Esophagus (tissue), 2 donors: ENCODE data around the gene FAM184B. TPM values are rescaled to one million over a fixed set of nuclear protein-coding genes. Genes with fewer than 3 reads are reported as not detected.

Experiments
- H3K27ac ChIP-seq, 2 donors: one replicate each; pipeline ENCODE4 v1.5.1; 2013; ENCODE audit warnings: low read depth in 2 of 2, mild to moderate bottlenecking in 2 of 2, inconsistent platforms in 1 of 2, low read length in 1 of 2, moderate library complexity in 1 of 2
- H3K27me3 ChIP-seq, 2 donors: one replicate each; pipeline ENCODE4 v1.6.1; 2013; ENCODE audit warnings: low read length in 2 of 2, control low read depth in 1 of 2, mild to moderate bottlenecking in 1 of 2; ENCODE audit not compliant: insufficient read depth in 2 of 2, control insufficient read depth in 1 of 2
- H3K36me3 ChIP-seq, 2 donors: one replicate each; pipeline ENCODE4 v1.6.1; 2013; ENCODE audit warnings: low read length in 1 of 2; ENCODE audit not compliant: control insufficient read depth in 2 of 2, insufficient read depth in 2 of 2
- H3K4me1 ChIP-seq, 2 donors: one replicate each; pipeline ENCODE4 v1.6.1; 2013; ENCODE audit warnings: low read length in 1 of 2; ENCODE audit not compliant: control insufficient read depth in 2 of 2, insufficient read depth in 2 of 2
- H3K4me3 ChIP-seq, 2 donors: one replicate each; pipeline ENCODE4 v1.5.1; 2013; ENCODE audit warnings: low read length in 2 of 2, mild to moderate bottlenecking in 2 of 2, low read depth in 1 of 2, moderate library complexity in 1 of 2
- H3K9me3 ChIP-seq, 2 donors: one replicate each; pipeline ENCODE4 v1.6.1; 2013; ENCODE audit warnings: mild to moderate bottlenecking in 2 of 2, low read depth in 1 of 2, low read length in 1 of 2, moderate library complexity in 1 of 2; ENCODE audit not compliant: control insufficient read depth in 2 of 2, insufficient read depth in 1 of 2
- WGBS, 2 donors: extraction: QIAGEN DNeasy Blood & Tissue Kit; methylation state at CpG; one replicate each; pipeline ENCODE4 v1.1.7; 2013; 5-methylcytosine and 5-hydroxymethylcytosine counted together
- polyA plus RNA-seq, 2 donors: library from polyadenylated mRNA; stranded (reverse); fragments of 200-250 nt; gene quantifications; one replicate each; pipeline ENCODE4 v1.2.3, GENCODE V29; 2013
- donor health status: healthy with polysubstance abuse.
- donor health status: Bipolar disorder and iron deficiency.

FAM184B gene
- polyA plus RNA-seq, 2 donors: 0.07 to 0.14 TPM

DNA sequence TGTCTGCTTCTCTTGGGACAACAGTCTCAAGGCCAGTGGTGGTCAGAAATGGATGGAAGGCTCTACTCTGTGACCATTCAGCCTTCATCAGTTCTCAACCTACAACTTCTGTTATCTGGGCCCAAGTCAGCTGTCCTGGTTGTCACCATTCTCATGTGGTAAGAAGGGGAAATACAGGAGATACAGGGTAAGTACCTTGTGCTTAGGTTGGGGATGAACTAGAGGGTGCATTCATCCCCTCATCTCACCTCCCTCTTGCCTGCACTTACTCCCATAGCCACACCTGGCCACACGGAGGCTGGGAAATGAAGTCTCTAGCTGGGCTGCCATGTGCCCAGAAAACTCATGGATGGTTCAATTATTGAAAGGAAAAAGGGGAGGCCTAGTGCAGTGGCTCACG, 44.9 kb downstream of the FAM184B start:
- Histone ChIP-seq H3K27ac (no peak overlapping the region), H3K4me3 (no peak overlapping the region), H3K9me3 (no peaks in the 10 kb centered on the region), H3K36me3 (no peaks in the 10 kb centered on the region), H3K4me1 (no peaks in the 10 kb centered on the region), H3K27me3 (no peaks in the 10 kb centered on the region)
- WGBS, 2 donors: 88 to 90% methylated on average over 2 of the region's 2 CpGs

- H3K4me3 ChIP-seq: no peak overlapping the region
- 80 to 81% methylated on average over 2 of the region's 2 CpGs for WGBS, 2 donors
- no peak overlapping the region for H3K27ac ChIP-seq
- H3K4me1 ChIP-seq: no peaks in the 10 kb centered on the region
- H3K27me3 ChIP-seq: no peaks in the 10 kb centered on the region
- H3K9me3 ChIP-seq: peaks cover 0 to 1% of the 10 kb centered on the region in 2 donors
- no peaks in the 10 kb centered on the region for H3K36me3 ChIP-seq
Measured at GRCh38 chr4:17726911-17727310, 54.5 kb downstream of the FAM184B start.

GRCh38 chr4:17723648-17724047, 57.8 kb downstream of the FAM184B start:
- Histone ChIP-seq H3K4me3 (no peak overlapping the region), H3K27me3 (no peaks in the 10 kb centered on the region), H3K9me3 (peaks cover 0 to 2% of the 10 kb centered on the region in 2 donors), H3K36me3 (no peaks in the 10 kb centered on the region), H3K4me1 (peaks cover 0 to 2% of the 10 kb centered on the region in 2 donors), H3K27ac (no peak overlapping the region)
- 84 to 85% methylated on average over 7 of the region's 7 CpGs for WGBS, 2 donors

DNA sequence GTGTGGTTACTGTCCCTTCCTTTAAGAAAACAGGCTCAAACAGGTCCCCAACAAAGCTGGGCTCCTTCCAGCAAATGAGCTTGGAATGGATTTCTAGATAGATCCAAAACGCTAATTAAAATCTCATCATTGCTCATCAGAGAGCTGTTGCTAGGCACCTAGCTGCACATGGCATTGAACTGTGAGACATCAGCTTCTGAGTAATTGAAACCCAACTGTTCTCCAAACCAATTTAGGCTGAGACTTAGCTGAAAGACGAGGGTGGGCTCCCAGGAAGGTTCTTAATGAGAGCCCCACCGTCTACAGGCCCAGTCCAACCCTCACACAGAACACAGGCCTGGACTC, 59.1 kb downstream of the FAM184B start:
- 52 to 53% methylated on average over 3 of the region's 3 CpGs for WGBS, 2 donors
- Histone ChIP-seq H3K27me3 (no peaks in the 10 kb centered on the region), H3K36me3 (no peaks in the 10 kb centered on the region), H3K4me1 (peaks cover 0 to 2% of the 10 kb centered on the region in 2 donors), H3K9me3 (peaks cover 0 to 2% of the 10 kb centered on the region in 2 donors), H3K27ac (no peak overlapping the region), H3K4me3 (no peak overlapping the region)

DNA sequence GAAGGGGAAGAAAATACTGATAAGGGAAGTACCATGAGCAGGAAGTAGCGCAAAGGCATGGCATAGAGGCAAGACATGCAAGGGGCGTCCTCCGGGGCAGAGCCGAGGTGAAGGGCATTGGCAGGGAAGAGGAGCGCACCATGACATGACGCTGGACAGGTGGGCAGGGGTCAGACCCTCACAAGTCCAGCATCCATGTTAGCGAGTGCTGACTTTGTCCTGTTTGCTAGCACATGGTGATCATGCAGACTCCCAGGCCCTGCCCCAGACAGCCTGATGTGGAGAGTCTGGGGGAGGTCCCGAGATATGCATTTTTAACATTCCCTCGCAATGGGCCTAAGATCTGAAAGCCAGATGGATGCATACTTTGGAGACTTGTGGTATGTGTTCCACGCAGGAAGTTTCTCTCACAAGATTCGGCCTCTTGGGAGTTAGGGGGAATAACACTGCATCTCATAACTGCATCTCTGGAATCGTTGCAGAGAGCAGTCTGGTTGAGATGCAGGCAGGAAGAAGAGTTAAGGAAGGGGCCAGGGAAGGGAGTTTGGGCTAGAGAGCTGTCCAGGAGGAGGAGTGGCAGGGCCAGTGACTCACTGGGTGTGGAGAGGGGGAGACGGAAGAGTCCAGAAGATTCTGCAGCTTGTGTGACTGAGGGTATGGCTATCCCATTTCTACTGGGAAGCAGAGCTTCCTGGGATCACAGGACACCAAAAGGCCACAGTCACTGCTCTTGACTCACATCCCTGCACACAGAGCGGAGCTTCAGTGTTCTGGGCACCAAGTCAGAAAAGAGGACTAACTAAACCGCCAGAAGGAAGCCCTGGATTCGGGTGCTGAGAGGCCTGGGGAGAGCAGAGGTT, 59.7 kb downstream of the FAM184B start:
- H3K27me3 ChIP-seq: no peaks in the 10 kb centered on the region
- H3K27ac ChIP-seq: no peak overlapping the region
- WGBS, 2 donors: 71 to 81% methylated on average over 16 of the region's 16 CpGs
- H3K4me1 ChIP-seq: peaks cover 0 to 2% of the 10 kb centered on the region in 2 donors
- H3K36me3 ChIP-seq: no peaks in the 10 kb centered on the region
- peaks cover 0 to 2% of the 10 kb centered on the region in 2 donors for H3K9me3 ChIP-seq
- H3K4me3 ChIP-seq: no peak overlapping the region

DNA sequence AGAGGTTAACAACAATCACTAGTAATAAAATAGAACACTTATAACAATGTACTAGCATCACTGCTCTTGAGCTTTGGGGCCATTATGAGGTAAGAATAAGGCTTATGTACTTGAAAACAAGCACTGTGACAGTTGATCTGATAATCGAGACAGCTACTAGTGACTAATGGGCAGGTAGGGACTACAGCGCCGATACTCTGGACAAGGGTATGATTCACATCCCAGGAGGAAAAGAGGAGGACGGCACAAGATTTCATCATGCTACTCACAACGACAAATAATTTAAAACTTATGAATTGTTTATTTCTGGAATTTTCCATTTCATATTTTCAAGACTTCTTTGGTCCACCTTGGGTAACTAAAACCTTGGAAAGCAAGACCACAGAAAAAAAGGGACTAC, 62.3 kb downstream of the FAM184B start:
- Histone ChIP-seq H3K4me3 (no peak overlapping the region), H3K36me3 (no peaks in the 10 kb centered on the region), H3K27ac (no peak overlapping the region), H3K4me1 (peaks cover 0 to 2% of the 10 kb centered on the region in 2 donors), H3K27me3 (peaks cover 0 to 2% of the 10 kb centered on the region in 2 donors), H3K9me3 (peaks cover 0 to 2% of the 10 kb centered on the region in 2 donors)
- WGBS, 2 donors: 71 to 84% methylated on average over 5 of the region's 5 CpGs

DNA sequence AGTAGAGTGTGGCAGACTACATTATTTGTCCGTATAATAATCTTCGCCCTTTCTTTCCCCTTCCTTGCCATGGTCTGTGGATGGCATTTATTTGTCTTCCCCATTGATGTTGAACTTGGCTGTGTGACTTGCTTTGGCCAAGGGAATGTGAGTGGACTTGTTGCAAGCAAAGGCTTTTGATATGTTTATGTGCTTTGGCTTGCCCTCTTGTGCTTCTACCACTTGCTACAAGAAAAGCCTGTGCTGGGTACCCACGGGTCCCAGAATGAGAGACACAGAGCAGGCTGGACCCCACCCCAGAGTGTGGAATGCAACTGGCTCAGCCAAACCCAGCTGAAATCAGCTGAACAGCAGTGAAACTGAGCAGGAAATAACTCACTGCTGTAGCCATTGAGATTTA, 63.0 kb downstream of the FAM184B start:
- no peaks in the 10 kb centered on the region for H3K36me3 ChIP-seq

GRCh38 chr4:17717301-17717700, 64.1 kb downstream of the FAM184B start:
- Histone ChIP-seq H3K36me3 (no peaks in the 10 kb centered on the region), H3K4me3 (no peak overlapping the region), H3K27me3 (peaks cover 0 to 2% of the 10 kb centered on the region in 2 donors), H3K9me3 (peaks cover 0 to 2% of the 10 kb centered on the region in 2 donors), H3K27ac (no peak overlapping the region), H3K4me1 (peaks cover 0 to 2% of the 10 kb centered on the region in 2 donors)
- WGBS, 2 donors: 59 to 69% methylated on average over 5 of the region's 5 CpGs

More for the DNA sequence above, 63.0 kb downstream of the FAM184B start:
- Histone ChIP-seq H3K4me1 (peaks cover 0 to 2% of the 10 kb centered on the region in 2 donors), H3K4me3 (no peak overlapping the region), H3K27ac (no peak overlapping the region), H3K27me3 (peaks cover 0 to 2% of the 10 kb centered on the region in 2 donors), H3K9me3 (peaks cover 0 to 2% of the 10 kb centered on the region in 2 donors)
- WGBS, 2 donors: 46 to 64% methylated on average over 3 of the region's 3 CpGs

DNA sequence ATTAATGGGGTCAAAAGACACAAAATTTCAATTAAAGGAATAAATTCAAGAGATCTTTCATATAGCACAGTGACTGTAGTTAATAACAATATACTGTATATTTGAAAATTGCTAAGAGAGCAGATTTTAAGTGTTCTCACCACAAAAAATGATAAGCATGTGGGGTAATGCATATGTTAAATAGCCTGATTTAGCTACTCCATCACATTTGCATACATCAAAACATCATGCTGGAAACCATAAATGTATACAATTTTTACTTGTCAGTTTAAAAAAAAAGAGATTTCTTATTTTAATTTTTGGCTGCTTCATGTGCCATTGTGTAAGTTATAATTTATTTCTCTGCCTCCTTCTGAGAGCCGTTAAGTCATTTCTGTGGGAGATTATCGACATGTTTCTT, 65.9 kb downstream of the FAM184B start:
- WGBS, 2 donors: 90 to 94% methylated on average over 2 of the region's 2 CpGs
- Histone ChIP-seq H3K27me3 (peaks cover 0 to 2% of the 10 kb centered on the region in 2 donors), H3K36me3 (no peaks in the 10 kb centered on the region), H3K4me3 (no peak overlapping the region), H3K27ac (no peak overlapping the region), H3K4me1 (no peaks in the 10 kb centered on the region), H3K9me3 (no peaks in the 10 kb centered on the region)

DNA sequence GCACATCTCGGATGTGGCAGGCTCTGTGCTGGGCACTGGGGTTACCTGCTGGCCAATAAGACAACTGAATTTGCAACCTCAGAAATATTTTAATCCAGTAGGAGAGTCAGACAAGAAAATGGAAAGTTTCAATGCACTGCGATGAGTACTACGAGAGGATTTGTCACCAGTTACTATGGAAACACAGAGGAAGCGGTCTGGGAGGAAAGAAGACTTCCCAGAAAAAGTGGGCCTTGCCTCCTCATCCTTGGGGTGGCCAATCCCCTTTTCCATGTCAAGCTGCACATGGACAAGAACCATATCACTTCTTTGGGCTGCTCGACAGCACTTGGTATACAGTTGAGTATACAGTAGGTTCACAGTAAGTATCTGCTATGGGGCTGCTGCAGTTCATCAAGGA, 67.6 kb downstream of the FAM184B start:
- Histone ChIP-seq H3K9me3 (no peaks in the 10 kb centered on the region), H3K4me1 (no peaks in the 10 kb centered on the region), H3K36me3 (no peaks in the 10 kb centered on the region), H3K27me3 (peaks cover 0 to 2% of the 10 kb centered on the region in 2 donors), H3K4me3 (no peak overlapping the region), H3K27ac (no peak overlapping the region)
- WGBS, 2 donors: 94 to 95% methylated on average over 5 of the region's 5 CpGs
